ENCODE results near the gene FGL2.
"Not testable (repeated sequence)": the region's sequence is repeated elsewhere in the genome, so short reads cannot be mapped to it uniquely, and the experiment has no call there.

DNA sequence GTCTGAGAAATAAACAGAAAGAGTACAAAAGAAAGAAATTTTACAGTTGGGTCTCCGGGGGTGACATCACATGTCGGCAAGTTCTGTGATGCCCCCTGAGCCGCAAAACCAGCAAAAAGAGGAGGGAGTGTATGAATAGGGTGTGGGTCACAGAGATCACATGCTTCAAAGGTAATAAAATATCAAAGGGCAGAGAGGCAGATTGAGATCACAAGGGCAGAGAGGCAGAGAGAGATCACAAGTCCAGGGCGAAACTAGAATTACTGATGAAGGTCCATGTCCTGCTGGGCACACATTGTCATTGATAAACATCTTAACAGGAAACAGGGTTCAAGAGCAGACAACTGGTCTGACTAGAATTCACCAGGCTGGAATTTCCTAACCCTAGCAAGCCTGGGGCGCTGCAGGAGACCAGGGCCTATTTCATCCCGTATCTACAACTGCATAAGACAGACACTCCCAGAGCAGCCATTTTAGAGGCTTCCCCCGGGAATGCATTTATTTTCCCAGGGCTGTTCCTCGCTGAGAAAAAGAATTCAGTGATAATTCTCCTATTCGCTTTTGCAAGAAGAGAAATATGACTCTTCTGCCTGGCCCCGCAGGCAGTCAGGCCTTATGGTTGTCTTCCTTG lies 20.2 kb upstream of the FGL2 start:
- TF ChIP-seq, protein P1, sequence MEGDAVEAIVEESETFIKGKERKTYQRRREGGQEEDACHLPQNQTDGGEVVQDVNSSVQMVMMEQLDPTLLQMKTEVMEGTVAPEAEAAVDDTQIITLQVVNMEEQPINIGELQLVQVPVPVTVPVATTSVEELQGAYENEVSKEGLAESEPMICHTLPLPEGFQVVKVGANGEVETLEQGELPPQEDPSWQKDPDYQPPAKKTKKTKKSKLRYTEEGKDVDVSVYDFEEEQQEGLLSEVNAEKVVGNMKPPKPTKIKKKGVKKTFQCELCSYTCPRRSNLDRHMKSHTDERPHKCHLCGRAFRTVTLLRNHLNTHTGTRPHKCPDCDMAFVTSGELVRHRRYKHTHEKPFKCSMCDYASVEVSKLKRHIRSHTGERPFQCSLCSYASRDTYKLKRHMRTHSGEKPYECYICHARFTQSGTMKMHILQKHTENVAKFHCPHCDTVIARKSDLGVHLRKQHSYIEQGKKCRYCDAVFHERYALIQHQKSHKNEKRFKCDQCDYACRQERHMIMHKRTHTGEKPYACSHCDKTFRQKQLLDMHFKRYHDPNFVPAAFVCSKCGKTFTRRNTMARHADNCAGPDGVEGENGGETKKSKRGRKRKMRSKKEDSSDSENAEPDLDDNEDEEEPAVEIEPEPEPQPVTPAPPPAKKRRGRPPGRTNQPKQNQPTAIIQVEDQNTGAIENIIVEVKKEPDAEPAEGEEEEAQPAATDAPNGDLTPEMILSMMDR (conservative IDR thresholded peaks at IDR 0.05; ENCODE audit: low read depth, low read length), result not testable (repeated sequence)
- TF ChIP-seq POLR2A (IDR thresholded peaks at IDR 0.05; ENCODE audit: low read depth, low read length); FOS (IDR thresholded peaks at IDR 0.05; ENCODE audit: low read depth, low read length); CHD1 (IDR thresholded peaks at IDR 0.05; ENCODE audit: low read depth, low read length); SMC3 (IDR thresholded peaks at IDR 0.05; ENCODE audit: low read depth, low read length); MAFK (IDR thresholded peaks at IDR 0.05; ENCODE audit: low read depth, low read length); RAD21 (IDR thresholded peaks at IDR 0.05; ENCODE audit: low read length); MAZ (IDR thresholded peaks at IDR 0.05; ENCODE audit: borderline replicate concordance, low read depth, low read length): not testable (repeated sequence)

Data from IMR-90 (cell line).